Amniotic epithelial cell (primary cell): ENCODE results near the gene MAGEB17.

Source experiments
- DNase-seq: peaks from one replicate; pipeline ENCODE4 v3.0.0-alpha.2; 2010; ENCODE audit warnings: low read depth

Gene MAGEB17

GRCh38 chrX:16210061-16210460 is 42.8 kb downstream of the MAGEB17 start:
- no peak for DNase-seq

- DNase-seq = peak; percentile 7
These were observed 44.7 kb downstream of the MAGEB17 start for GRCh38 chrX:16212024-16212423.

- DNase-seq = peak; percentile 6
These were observed 45.2 kb downstream of the MAGEB17 start for GRCh38 chrX:16212436-16212835.

GRCh38 chrX:16213961-16214360 is 46.7 kb downstream of the MAGEB17 start:
- DNase-seq = no peak

- DNase-seq = no peak
These were observed 48.4 kb downstream of the MAGEB17 start for GRCh38 chrX:16215660-16216059.
